PC-9 (cell line): ENCODE data around the gene CISTR. TPM values are rescaled to one million over a fixed set of nuclear protein-coding genes. Genes with fewer than 3 reads are reported as not detected.

Experiments
- BruUV-seq: library from RNA; stranded (reverse); fragments of 400-500 nt; replicated peaks from 2 replicates; lab custom pipeline; 2021; lab: Mats Ljungman, UMichigan
- CTCF ChIA-PET: fragments of 300-600 bp; sonication (Branson Sonifier 250); formaldehyde crosslinking; loops from one replicate; lab custom pipeline; 2022; ENCODE audit warnings: antibody characterized with exemption; lab: Charles Lee
- POLR2A ChIA-PET: fragments of 300-600 bp; sonication (Branson Sonifier 250); formaldehyde crosslinking; loops from one replicate; lab custom pipeline; 2022; ENCODE audit warnings: antibody characterized with exemption; ENCODE audit not compliant: unreplicated experiment; lab: Charles Lee
- DNase-seq, 2 experiments: peaks; one replicate each; pipeline versions ENCODE4 v3.0.0 to v3.0.0-alpha.2; 2015 to 2022; ENCODE audit warnings: mixed read lengths in 1 of 2
- H2AFZ ChIP-seq: fragments of 200-600 bp; sonication (generic); 2 replicates; pipeline ENCODE4 v1.8.1; 2017; ENCODE audit warnings: antibody characterized with exemption
- H3F3A ChIP-seq: fragments of 200-600 bp; sonication (generic); 2 replicates; pipeline ENCODE4 v1.8.1; 2017; ENCODE audit warnings: antibody characterized with exemption, mild to moderate bottlenecking, low read depth; ENCODE audit not compliant: insufficient read depth
- H3K27ac ChIP-seq: fragments of 200-600 bp; sonication (generic); 2 replicates; pipeline ENCODE4 v1.6.1; 2016; ENCODE audit warnings: mixed run types
- H3K27me3 ChIP-seq: fragments of 200-600 bp; sonication (generic); 2 replicates; pipeline ENCODE4 v1.6.1; 2016; ENCODE audit warnings: low read depth, mixed run types; ENCODE audit not compliant: insufficient read depth
- H3K36me3 ChIP-seq: fragments of 200-600 bp; sonication (generic); 2 replicates; pipeline ENCODE4 v1.6.1; 2016; ENCODE audit warnings: low read depth, mixed run types
- H3K4me1 ChIP-seq: fragments of 200-600 bp; sonication (generic); replicated peaks from 2 replicates; pipeline ENCODE4 v1.6.1; 2016; ENCODE audit warnings: mixed run types; ENCODE audit not compliant: insufficient read depth
- H3K4me2 ChIP-seq: fragments of 200-600 bp; sonication (generic); 2 replicates; pipeline ENCODE4 v1.6.1; 2017; ENCODE audit warnings: mixed run types
- H3K4me3 ChIP-seq: fragments of 200-600 bp; sonication (generic); 2 replicates; pipeline ENCODE4 v1.6.1; 2016; ENCODE audit warnings: mixed run types
- H3K79me2 ChIP-seq: fragments of 200-600 bp; sonication (generic); 2 replicates; pipeline ENCODE4 v1.6.1; 2017; ENCODE audit warnings: low read depth, mixed run types
- H3K9me2 ChIP-seq: fragments of 200-600 bp; sonication (generic); 2 replicates; pipeline ENCODE4 v1.8.1; 2017; ENCODE audit warnings: mild to moderate bottlenecking; ENCODE audit not compliant: insufficient read depth
- H3K9me3 ChIP-seq: fragments of 200-600 bp; sonication (generic); 2 replicates; pipeline ENCODE4 v1.8.1; 2016; ENCODE audit warnings: low read depth; ENCODE audit not compliant: insufficient read depth
- H4K20me1 ChIP-seq: fragments of 200-600 bp; sonication (generic); 2 replicates; pipeline ENCODE4 v1.8.1; 2017; ENCODE audit not compliant: insufficient read depth
- EZH2 ChIP-seq: fragments of 200-600 bp; sonication (generic); IDR thresholded peaks from 2 replicates; pipeline ENCODE4 v1.8.0; 2017; ENCODE audit warnings: antibody characterized with exemption, low read depth
- intact Hi-C: fragments of 100-400 bp; cut with micrococcal nuclease; formaldehyde crosslinking; loops from one replicate; pipeline ENCODE4 v1.10.0; 2022; ENCODE audit not compliant: unreplicated experiment
- total RNA-seq: library from RNA; stranded (reverse); gene quantifications from 2 replicates; pipeline ENCODE4 v1.2.3, GENCODE V29; 2021
- TF ChIP-seq, protein P1 (sequence below): fragments of 200-600 bp; sonication (generic); conservative IDR thresholded peaks from 2 replicates; pipeline ENCODE4 v1.6.1; 2017; ENCODE audit warnings: mixed run types, antibody characterized with exemption, mild to moderate bottlenecking, moderate library complexity

The CISTR gene
- total RNA-seq, 1 experiment from 2014 or later = not detected

DNA sequence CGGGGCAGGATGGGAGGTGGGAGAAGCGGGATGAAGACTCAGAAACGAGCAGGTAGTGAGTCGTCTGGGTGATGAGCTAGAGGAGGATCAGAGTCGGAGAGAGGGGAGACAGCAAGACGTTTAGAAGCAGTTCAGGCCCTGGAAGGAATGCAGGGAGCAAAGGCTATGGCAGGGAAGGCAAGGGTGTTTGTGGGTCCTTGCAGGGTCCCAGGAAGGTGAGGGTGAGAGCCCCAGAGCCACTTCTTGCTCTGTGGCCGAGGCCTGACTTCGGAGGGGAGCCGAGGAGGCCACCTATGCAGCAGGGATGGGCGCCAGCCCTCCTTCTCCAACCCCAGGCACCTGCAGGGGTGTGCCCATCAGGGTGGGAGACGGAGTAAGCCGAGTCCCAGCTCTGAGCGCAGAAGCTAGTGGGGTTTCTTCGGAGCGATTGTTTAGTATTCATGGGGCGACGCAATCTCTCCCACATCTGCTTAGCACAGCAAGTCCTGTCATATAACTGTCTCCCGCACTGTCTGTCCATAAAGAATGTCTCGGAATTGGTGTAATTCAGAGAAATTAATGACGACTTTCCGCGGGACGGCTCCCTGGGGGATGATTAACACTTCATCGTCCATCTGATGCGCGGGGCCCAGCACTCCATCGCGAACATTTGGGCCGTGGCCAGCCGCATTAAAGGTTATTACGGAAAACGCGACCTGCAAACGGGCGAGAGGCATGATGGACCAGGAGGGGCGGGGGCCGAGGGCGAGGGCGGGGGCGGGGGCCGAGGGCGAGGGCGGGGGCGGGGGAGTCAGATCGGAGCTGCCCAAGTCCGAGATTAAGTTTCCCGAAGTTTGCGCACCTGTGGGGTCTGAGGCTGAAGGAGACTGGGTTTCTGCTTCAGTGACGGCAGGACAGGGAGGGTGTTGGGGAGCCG lies 12.3 kb downstream of the CISTR start:
- no peak for TF ChIP-seq EZH2
- TF ChIP-seq, protein P1, sequence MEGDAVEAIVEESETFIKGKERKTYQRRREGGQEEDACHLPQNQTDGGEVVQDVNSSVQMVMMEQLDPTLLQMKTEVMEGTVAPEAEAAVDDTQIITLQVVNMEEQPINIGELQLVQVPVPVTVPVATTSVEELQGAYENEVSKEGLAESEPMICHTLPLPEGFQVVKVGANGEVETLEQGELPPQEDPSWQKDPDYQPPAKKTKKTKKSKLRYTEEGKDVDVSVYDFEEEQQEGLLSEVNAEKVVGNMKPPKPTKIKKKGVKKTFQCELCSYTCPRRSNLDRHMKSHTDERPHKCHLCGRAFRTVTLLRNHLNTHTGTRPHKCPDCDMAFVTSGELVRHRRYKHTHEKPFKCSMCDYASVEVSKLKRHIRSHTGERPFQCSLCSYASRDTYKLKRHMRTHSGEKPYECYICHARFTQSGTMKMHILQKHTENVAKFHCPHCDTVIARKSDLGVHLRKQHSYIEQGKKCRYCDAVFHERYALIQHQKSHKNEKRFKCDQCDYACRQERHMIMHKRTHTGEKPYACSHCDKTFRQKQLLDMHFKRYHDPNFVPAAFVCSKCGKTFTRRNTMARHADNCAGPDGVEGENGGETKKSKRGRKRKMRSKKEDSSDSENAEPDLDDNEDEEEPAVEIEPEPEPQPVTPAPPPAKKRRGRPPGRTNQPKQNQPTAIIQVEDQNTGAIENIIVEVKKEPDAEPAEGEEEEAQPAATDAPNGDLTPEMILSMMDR = no peak
- no peaks in the 10 kb centered on the region for H3K4me1 ChIP-seq
- H3F3A ChIP-seq = no peaks in the 10 kb centered on the region
- intact Hi-C loops = no loop called here
- BruUV-seq = no TSS peak
- H3K27ac ChIP-seq = no peak overlapping the region
- ChIA-PET POLR2A (no interaction called here), CTCF (interaction anchor here (0.6 kb wide), 1 partner anchor 294 kb away, joined by 3 read pairs; the partner anchor contains the start of gene HOXC5)
- H3K79me2 ChIP-seq = no peaks in the 10 kb centered on the region
- H3K27me3 ChIP-seq = peaks cover 28% of the 10 kb centered on the region
- H2AFZ ChIP-seq = no peak overlapping the region
- DNase-seq = no peak
- no peaks in the 10 kb centered on the region for H4K20me1 ChIP-seq
- no peaks in the 10 kb centered on the region for H3K9me3 ChIP-seq
- H3K36me3 ChIP-seq = no peaks in the 10 kb centered on the region
- no peak overlapping the region for H3K4me3 ChIP-seq
- no peaks in the 10 kb centered on the region for H3K9me2 ChIP-seq
- H3K4me2 ChIP-seq = no peak overlapping the region

DNA sequence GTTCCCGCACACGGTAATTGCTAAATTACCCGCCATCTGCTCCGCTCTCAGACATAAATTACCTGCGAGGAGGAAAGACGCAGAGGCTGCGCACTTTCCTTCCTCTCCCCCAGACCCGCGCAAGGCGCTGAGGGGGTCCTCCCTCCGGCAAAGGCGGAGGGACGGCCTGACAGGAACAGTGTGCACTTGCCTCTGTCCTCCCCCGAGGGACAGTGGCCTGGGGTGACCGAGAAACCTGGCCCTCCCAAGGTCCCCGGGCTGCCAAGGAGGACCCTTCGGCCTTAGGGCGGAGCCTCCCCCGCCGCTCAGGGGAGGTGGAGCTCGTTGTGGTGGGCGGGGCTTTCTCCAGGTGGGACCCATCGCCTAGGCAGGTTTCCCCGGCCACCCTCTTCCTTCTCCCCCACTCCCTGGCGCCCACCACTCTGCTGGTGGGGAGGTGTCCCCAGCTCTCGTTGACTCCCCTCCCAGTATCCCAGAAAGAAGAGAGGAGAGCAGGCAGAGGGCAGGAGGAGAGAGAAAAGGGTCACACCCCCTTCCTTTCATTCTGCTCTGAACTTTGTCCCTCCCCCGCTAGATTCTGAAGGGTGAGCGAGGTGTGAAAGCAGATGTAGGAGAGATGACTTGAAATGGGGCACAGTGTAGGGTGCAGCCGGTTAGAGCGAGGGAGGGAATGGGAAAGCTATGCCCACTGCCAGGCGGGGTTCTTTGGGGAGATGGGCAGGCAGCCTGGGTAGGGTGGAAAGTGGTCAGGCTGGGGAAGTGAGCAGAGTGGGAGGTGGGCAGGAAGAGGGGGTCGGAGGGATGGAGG lies 13.2 kb downstream of the CISTR start:
- Histone ChIP-seq H3K4me1 (no peaks in the 10 kb centered on the region), H3K27ac (no peak overlapping the region), H3K4me3 (no peak overlapping the region), H3K9me3 (no peaks in the 10 kb centered on the region), H3K79me2 (no peaks in the 10 kb centered on the region), H2AFZ (no peak overlapping the region), H3K27me3 (peaks cover 28% of the 10 kb centered on the region), H4K20me1 (no peaks in the 10 kb centered on the region), H3K36me3 (no peaks in the 10 kb centered on the region), H3K9me2 (no peaks in the 10 kb centered on the region), H3F3A (no peaks in the 10 kb centered on the region), H3K4me2 (no peak overlapping the region)
- no peak for TF ChIP-seq EZH2
- TF ChIP-seq, protein P1 = no peak
- POLR2A ChIA-PET = interaction anchor here (0.7 kb wide), 1 partner anchor 11 kb away, joined by 3 read pairs; no protein-coding TSS in a partner anchor
- DNase-seq = no peak
- BruUV-seq = no TSS peak
- CTCF ChIA-PET = no interaction called here
- intact Hi-C loops = no loop called here

DNA sequence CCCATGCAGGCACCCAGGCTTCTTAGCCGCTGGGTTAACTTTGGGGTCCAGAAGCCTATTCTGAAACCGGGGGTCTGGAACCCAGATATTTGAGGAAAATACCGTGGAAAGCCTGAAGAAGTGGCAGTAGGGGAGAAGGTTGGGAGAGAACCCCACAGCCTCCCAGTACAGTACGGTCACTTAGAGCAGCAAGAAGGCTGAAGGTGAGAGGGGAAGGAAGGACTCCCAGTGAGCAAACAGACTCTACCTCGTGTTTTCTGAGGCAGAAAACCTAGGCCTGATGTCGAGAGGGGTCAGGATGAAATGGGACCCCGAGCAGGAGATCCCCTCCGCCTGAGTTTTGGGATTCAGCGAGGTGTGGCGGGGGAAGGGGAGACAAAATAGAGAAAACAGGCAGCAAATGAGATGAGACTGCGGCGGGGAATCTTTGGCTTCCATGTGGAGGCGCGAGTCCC lies 13.8 kb downstream of the CISTR start:
- Histone ChIP-seq H3K36me3 (no peaks in the 10 kb centered on the region), H3K9me3 (no peaks in the 10 kb centered on the region), H4K20me1 (no peaks in the 10 kb centered on the region), H3F3A (no peaks in the 10 kb centered on the region), H3K4me1 (no peaks in the 10 kb centered on the region), H3K9me2 (no peaks in the 10 kb centered on the region), H3K27ac (no peak overlapping the region), H3K27me3 (peaks cover 28% of the 10 kb centered on the region), H3K4me2 (no peak overlapping the region), H3K79me2 (no peaks in the 10 kb centered on the region), H2AFZ (no peak overlapping the region), H3K4me3 (no peak overlapping the region)
- ChIA-PET POLR2A (interaction anchor here (0.7 kb wide), 1 partner anchor 10 kb away, joined by 3 read pairs; no protein-coding TSS in a partner anchor), CTCF (no interaction called here)
- no TSS peak for BruUV-seq
- intact Hi-C loops = no loop called here
- TF ChIP-seq EZH2 = no peak
- TF ChIP-seq, protein P1 = no peak
- DNase-seq = no peak
